Caco-2 (cell line): ENCODE results near the gene CSTPP1. TPM values are rescaled to one million over a fixed set of nuclear protein-coding genes. Genes with fewer than 3 reads are reported as not detected.

Source experiments
- BruUV-seq: library from RNA; stranded (reverse); fragments of 400-500 nt; replicated peaks from 2 replicates; lab custom pipeline; 2021; lab: Mats Ljungman, UMichigan
- CTCF ChIA-PET: fragments of 300-600 bp; sonication (Branson Sonifier 250); formaldehyde crosslinking; loops from one replicate; lab custom pipeline; 2022; ENCODE audit warnings: antibody characterized with exemption; lab: Charles Lee
- POLR2A ChIA-PET: fragments of 300-600 bp; sonication (Branson Sonifier 250); formaldehyde crosslinking; loops from one replicate; lab custom pipeline; 2022; ENCODE audit warnings: antibody characterized with exemption; lab: Charles Lee
- DNase-seq, 2 experiments: peaks; one replicate each; pipeline versions ENCODE4 v3.0.0 to v3.0.0-alpha.2; 2020 to 2022
- H3K27me3 ChIP-seq: replicated peaks from 2 replicates; pipeline ENCODE4 v1.6.0; 2011; ENCODE audit warnings: low read length; ENCODE audit not compliant: control insufficient read depth, insufficient read depth
- H3K36me3 ChIP-seq: 2 replicates; pipeline ENCODE4 v1.5.1; 2011; ENCODE audit warnings: low read length; ENCODE audit not compliant: control insufficient read depth, insufficient read depth
- H3K4me1 ChIP-seq: fragments of 250-450 bp; sonication (Bioruptor Pico); 2 replicates; pipeline ENCODE4 v1.5.1; 2020; ENCODE audit warnings: mild to moderate bottlenecking
- H3K4me3 ChIP-seq: 2 replicates; pipeline ENCODE4 v1.5.1; 2011; ENCODE audit warnings: low read depth, mild to moderate bottlenecking, control low read depth, low read length
- H3K9me3 ChIP-seq: fragments of 250-450 bp; sonication (Bioruptor Pico); 2 replicates; pipeline ENCODE4 v1.5.1; 2020; ENCODE audit warnings: mild to moderate bottlenecking, moderate library complexity
- H3K27ac Mint-ChIP-seq: one replicate; pipeline ENCODE4 v1.8.0; 2022; ENCODE audit warnings: mixed read lengths; ENCODE audit not compliant: unreplicated experiment
- H3K27me3 Mint-ChIP-seq: one replicate; pipeline ENCODE4 v1.8.0; 2022; ENCODE audit warnings: mixed read lengths; ENCODE audit not compliant: insufficient read depth, unreplicated experiment
- H3K36me3 Mint-ChIP-seq: one replicate; pipeline ENCODE4 v1.8.0; 2022; ENCODE audit warnings: mild to moderate bottlenecking, mixed read lengths; ENCODE audit not compliant: insufficient read depth, unreplicated experiment
- H3K4me1 Mint-ChIP-seq: one replicate; pipeline ENCODE4 v1.8.0; 2022; ENCODE audit warnings: low read depth, mixed read lengths; ENCODE audit not compliant: unreplicated experiment
- H3K4me3 Mint-ChIP-seq: one replicate; pipeline ENCODE4 v1.8.0; 2022; ENCODE audit warnings: mild to moderate bottlenecking, moderate library complexity, mixed read lengths; ENCODE audit not compliant: unreplicated experiment
- H3K9me3 Mint-ChIP-seq: one replicate; pipeline ENCODE4 v1.8.0; 2022; ENCODE audit warnings: mixed read lengths; ENCODE audit not compliant: unreplicated experiment
- CTCF ChIP-seq, 2 experiments: fragments of 200-600 bp in 1 of 2; IDR thresholded peaks; 1 replicate in 1 of 2; 2 replicates in 1 of 2; pipeline versions ENCODE4 v1.5.1 to v1.8.0; 2011 to 2022; ENCODE audit warnings: antibody characterized with exemption in 1 of 2, control low read depth in 1 of 2, inconsistent platforms in 1 of 2, low read depth in 1 of 2, low read length in 1 of 2, mild to moderate bottlenecking in 1 of 2, moderate library complexity in 1 of 2; ENCODE audit not compliant: insufficient read depth in 1 of 2, severe bottlenecking in 1 of 2, unreplicated experiment in 1 of 2
- intact Hi-C: fragments of 100-400 bp; cut with micrococcal nuclease; formaldehyde crosslinking; loops from one replicate; pipeline ENCODE4 v1.10.0; 2022; ENCODE audit not compliant: unreplicated experiment
- total RNA-seq: library from RNA; stranded (reverse); gene quantifications from 2 replicates; pipeline ENCODE4 v1.2.3, GENCODE V29; 2022

CSTPP1 gene
- total RNA-seq, 1 experiment from 2014 or later: 22.9 TPM

- Mint-ChIP-seq H3K4me3 (peak overlapping the region; percentile 22), H3K36me3 (no peaks in the 10 kb centered on the region), H3K27ac (peak overlapping the region; percentile 62), H3K27me3 (no peaks in the 10 kb centered on the region), H3K9me3 (no peaks in the 10 kb centered on the region), H3K4me1 (peaks cover 10% of the 10 kb centered on the region)
- POLR2A ChIA-PET: no interaction called here
- peak; percentile 54 to 68 for DNase-seq
- no TSS peak for BruUV-seq
- Histone ChIP-seq H3K4me1 (peaks cover 18% of the 10 kb centered on the region), H3K9me3 (no peaks in the 10 kb centered on the region), H3K4me3 (no peak overlapping the region), H3K36me3 (no peaks in the 10 kb centered on the region), H3K27me3 (no peaks in the 10 kb centered on the region)
- TF ChIP-seq CTCF (IDR thresholded peaks at IDR 0.05; ENCODE audit: insufficient read depth in 1 of 2, low read depth in 1 of 2, low read length in 1 of 2, severe bottlenecking in 1 of 2, unreplicated experiment in 1 of 2): no peak
- intact Hi-C loops: loop anchor here (2.0 kb wide), 1 partner anchor 48 kb away; no protein-coding TSS in a partner anchor
- CTCF ChIA-PET: interaction anchor here (0.9 kb wide), 1 partner anchor 100 kb away, joined by 3 read pairs; no protein-coding TSS in a partner anchor
Measured at GRCh38 chr11:47104261-47104950, 167.8 kb downstream of the CSTPP1 start.

- no peak for TF ChIP-seq CTCF (IDR thresholded peaks at IDR 0.05; ENCODE audit: insufficient read depth in 1 of 2, low read depth in 1 of 2, low read length in 1 of 2, severe bottlenecking in 1 of 2, unreplicated experiment in 1 of 2)
- no peak overlapping the region for H3K4me3 ChIP-seq
- no peak overlapping the region for H3K4me3 Mint-ChIP-seq
- CTCF ChIA-PET: interaction anchor here (0.5 to 0.7 kb wide), 2 partner anchors 14 to 218 kb away, joined by 3 to 6 read pairs; no protein-coding TSS in a partner anchor
- POLR2A ChIA-PET: no interaction called here
- no peaks in the 10 kb centered on the region for H3K9me3 Mint-ChIP-seq
- peaks cover 18% of the 10 kb centered on the region for H3K4me1 ChIP-seq
- no peak overlapping the region for H3K27ac Mint-ChIP-seq
- no TSS peak for BruUV-seq
- H3K36me3 Mint-ChIP-seq: no peaks in the 10 kb centered on the region
- no peaks in the 10 kb centered on the region for H3K36me3 ChIP-seq
- H3K4me1 Mint-ChIP-seq: peaks cover 10% of the 10 kb centered on the region
- H3K9me3 ChIP-seq: no peaks in the 10 kb centered on the region
- H3K27me3 ChIP-seq: no peaks in the 10 kb centered on the region
- DNase-seq: no peak
- H3K27me3 Mint-ChIP-seq: no peaks in the 10 kb centered on the region
- intact Hi-C loops: loop anchor here (2.0 kb wide), 1 partner anchor 47 kb away; no protein-coding TSS in a partner anchor
Measured at GRCh38 chr11:47105541-47105940, 169.0 kb downstream of the CSTPP1 start.

GRCh38 chr11:47105974-47106373, 169.4 kb downstream of the CSTPP1 start:
- no TSS peak for BruUV-seq
- TF ChIP-seq CTCF (IDR thresholded peaks at IDR 0.05; ENCODE audit: insufficient read depth in 1 of 2, low read depth in 1 of 2, low read length in 1 of 2, severe bottlenecking in 1 of 2, unreplicated experiment in 1 of 2): no peak
- H3K27ac Mint-ChIP-seq: no peak overlapping the region
- no peaks in the 10 kb centered on the region for H3K9me3 Mint-ChIP-seq
- no peak overlapping the region for H3K4me3 Mint-ChIP-seq
- peaks cover 10% of the 10 kb centered on the region for H3K4me1 Mint-ChIP-seq
- H3K27me3 Mint-ChIP-seq: no peaks in the 10 kb centered on the region
- no peaks in the 10 kb centered on the region for H3K36me3 ChIP-seq
- no peaks in the 10 kb centered on the region for H3K27me3 ChIP-seq
- H3K4me3 ChIP-seq: no peak overlapping the region
- peaks cover 18% of the 10 kb centered on the region for H3K4me1 ChIP-seq
- CTCF ChIA-PET: interaction anchor here (0.5 kb wide), 1 partner anchor 13 kb away, joined by 3 read pairs; no protein-coding TSS in a partner anchor
- no peaks in the 10 kb centered on the region for H3K9me3 ChIP-seq
- no peaks in the 10 kb centered on the region for H3K36me3 Mint-ChIP-seq
- no peak for DNase-seq
- intact Hi-C loops: loop anchor here (2.0 kb wide), 1 partner anchor 47 kb away; no protein-coding TSS in a partner anchor
- POLR2A ChIA-PET: no interaction called here
